22Rv1 (cell line): ENCODE results near the gene CASTOR1.

ENCODE experiments used
- H3K27ac ChIP-seq: fragments of 450-650 bp; 2 replicates; pipeline ENCODE4 v1.5.1; 2017
- CTCF ChIP-seq: fragments of 450-650 bp; IDR thresholded peaks from 2 replicates; pipeline ENCODE4 v1.5.1; 2017; ENCODE audit warnings: mild to moderate bottlenecking
- ZFX ChIP-seq: fragments of 450-650 bp; IDR thresholded peaks from 2 replicates; pipeline ENCODE4 v1.6.1; 2017; ENCODE audit warnings: antibody characterized with exemption, borderline replicate concordance

Gene CASTOR1

GRCh38 chr22:30287648-30288418 lies 1.5 kb downstream of the CASTOR1 start:
- TF ChIP-seq ZFX (no peak), CTCF (peak; percentile 79)
- peak overlapping the region; percentile 69 for H3K27ac ChIP-seq

DNA sequence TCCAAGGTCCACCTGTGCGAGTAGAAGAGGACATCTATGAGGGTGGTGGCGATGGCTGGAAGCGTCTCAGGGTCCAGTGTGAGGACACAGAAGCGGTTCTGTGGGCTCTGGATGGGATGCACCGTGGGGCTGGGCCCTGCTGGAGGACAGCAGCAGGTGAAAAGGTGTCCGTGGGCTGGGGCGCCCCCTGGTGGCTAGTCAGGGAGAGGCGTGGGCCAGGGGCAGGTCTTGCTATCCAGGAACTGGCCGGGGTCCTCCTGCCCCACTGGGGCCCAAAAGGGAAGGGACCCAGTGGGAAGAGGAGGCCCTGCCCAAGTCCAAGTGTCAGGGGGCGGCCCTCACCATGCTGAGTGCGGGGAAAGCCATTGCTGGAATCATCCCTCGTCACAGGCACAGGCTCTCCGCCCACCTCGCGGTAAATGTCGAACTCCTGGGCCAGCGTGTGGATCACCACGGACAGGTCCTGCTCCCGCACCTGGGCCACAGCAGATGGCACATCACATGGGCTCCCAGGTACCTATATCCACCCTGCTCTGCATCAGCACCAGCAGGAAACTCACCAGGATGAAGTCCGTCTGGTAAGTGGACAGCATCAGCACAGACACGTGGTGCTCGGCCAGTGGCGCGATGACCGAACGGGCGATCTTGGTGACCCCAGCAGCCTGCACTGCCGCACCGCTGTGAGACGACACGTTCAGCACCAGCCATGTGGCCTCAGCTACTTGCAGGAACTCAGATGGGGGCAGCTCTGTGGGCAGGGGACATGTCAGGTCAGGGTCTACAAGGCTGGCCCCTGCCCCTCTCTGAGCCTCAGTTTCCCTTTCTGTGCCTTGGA lies 2.3 kb downstream of the CASTOR1 start:
- TF ChIP-seq CTCF (peak; percentile 95), ZFX (no peak)
- H3K27ac ChIP-seq: no peak overlapping the region

DNA sequence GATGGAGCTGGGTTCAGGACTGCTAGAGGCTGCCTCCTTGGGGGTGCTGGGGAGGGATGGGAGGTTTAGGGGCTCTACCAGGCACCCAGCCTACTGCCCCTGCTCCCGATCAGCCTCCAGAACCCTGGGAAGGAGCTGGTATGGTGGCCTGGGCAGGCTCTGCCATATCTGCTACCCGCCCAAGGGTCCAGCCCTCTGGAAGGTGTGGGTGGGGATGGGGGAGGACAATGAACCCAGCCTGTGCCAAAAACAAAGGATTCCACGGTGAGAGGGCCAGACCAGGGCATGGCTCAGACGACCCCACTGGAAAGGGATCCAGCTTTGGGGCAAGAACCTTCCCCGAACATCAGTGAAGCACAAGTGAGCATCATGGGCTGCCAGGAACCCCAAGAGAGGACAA lies 3.0 kb downstream of the CASTOR1 start:
- TF ChIP-seq CTCF: no peak
- no peak for TF ChIP-seq ZFX
- H3K27ac ChIP-seq: no peak overlapping the region

- H3K27ac ChIP-seq: no peak overlapping the region
- no peak for TF ChIP-seq CTCF
- no peak for TF ChIP-seq ZFX
Measured at GRCh38 chr22:30285846-30286200, 3.5 kb downstream of the CASTOR1 start.

GRCh38 chr22:30285176-30285845 lies 4.0 kb downstream of the CASTOR1 start:
- TF ChIP-seq ZFX: no peak
- no peak for TF ChIP-seq CTCF
- no peak overlapping the region for H3K27ac ChIP-seq

- TF ChIP-seq ZFX: no peak
- no peak for TF ChIP-seq CTCF
- no peak overlapping the region for H3K27ac ChIP-seq
Measured at GRCh38 chr22:30284666-30285065, 4.6 kb downstream of the CASTOR1 start.

DNA sequence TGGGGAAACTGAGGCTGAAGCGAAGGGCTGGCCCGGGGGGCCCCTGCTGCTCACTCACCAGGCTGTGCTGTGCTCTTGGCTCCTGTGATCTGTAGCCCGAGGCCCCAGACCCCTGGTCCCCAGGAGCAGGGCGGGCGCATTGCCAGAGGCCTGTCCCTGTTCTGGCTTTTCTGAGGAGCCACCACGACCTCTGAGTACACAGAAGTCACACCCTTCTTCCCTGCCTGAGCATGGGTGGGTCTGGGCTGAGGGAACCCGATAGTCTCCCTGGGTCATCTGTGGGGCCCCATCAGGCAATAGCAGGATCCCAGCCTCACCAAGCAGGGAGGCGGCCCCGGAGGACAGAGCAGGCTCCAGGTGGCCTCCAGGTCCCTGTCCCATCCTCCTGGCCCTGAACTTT lies 5.1 kb downstream of the CASTOR1 start:
- H3K27ac ChIP-seq: no peak overlapping the region
- no peak for TF ChIP-seq ZFX
- TF ChIP-seq CTCF: no peak
